CD4-positive, alpha-beta T cell treated with Interleukin-15 for 1 hour (primary cell): ENCODE measurements around the gene SGCA.

Experiments used
- DNase-seq: peaks from one replicate; pipeline ENCODE4 v3.0.0-alpha.2; 2020

SGCA gene

GRCh38 chr17:50196036-50196435 lies 30.2 kb downstream of the SGCA start:
- no peak for DNase-seq

- no peak for DNase-seq
These were observed 31.0 kb downstream of the SGCA start for GRCh38 chr17:50196826-50197225.

DNA sequence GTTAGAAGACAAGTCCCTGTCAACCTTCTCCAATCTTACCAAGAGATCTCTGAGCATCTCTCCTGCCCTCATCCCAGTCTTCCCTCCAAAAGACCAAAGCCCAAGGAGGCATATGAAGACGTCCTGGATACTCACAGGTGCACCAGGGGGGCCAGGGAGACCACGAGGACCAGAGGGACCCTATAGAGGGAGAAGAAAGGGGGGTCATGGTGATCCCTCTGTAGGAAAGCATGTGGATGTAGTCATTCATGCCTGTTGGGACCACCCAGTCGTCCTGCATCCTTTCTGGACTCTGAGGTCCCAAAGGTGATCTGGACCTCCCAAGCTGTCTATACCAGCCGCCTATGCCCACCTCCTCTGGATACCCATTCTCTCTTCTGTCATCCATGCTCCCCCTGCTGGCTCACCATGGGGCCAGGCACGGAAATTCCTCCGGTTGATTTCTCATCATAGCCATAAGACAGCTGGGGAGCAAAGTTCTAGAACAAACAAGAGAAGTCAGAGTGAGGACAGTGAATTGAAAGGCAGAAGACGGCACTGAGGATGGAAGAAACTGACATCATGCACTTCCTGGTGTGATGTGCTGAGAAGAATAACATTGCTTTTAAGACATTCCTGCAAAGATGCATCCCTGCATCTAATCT lies 32.3 kb downstream of the SGCA start:
- peak; percentile 54 for DNase-seq

DNA sequence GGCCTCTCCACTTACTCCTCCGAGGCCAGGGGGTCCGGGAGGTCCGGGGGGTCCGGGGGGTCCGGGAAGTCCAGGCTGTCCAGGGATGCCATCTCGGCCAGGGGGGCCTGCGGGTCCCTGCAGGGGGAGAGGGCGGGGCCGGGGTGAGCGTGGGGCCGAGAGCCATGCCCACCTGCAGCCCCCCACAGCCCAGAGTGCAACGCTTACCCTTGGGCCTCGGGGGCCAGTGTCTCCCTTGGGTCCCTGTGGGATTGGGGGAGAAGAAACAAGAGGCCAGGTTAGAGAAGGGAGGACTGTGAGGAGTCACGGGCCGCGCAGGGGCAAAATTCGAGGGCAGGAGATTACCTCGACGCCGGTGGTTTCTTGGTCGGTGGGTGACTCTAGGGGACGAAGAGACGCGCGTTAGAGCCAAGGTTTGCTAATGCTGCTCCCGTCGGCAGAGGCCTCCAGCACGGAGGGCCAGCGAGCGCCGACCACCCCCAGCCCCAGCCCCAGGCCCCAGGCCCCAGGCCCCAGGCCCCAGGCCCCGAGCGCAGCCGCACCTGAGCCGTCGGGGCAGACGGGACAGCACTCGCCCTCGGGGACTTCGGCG lies 33.5 kb downstream of the SGCA start:
- no peak for DNase-seq

DNA sequence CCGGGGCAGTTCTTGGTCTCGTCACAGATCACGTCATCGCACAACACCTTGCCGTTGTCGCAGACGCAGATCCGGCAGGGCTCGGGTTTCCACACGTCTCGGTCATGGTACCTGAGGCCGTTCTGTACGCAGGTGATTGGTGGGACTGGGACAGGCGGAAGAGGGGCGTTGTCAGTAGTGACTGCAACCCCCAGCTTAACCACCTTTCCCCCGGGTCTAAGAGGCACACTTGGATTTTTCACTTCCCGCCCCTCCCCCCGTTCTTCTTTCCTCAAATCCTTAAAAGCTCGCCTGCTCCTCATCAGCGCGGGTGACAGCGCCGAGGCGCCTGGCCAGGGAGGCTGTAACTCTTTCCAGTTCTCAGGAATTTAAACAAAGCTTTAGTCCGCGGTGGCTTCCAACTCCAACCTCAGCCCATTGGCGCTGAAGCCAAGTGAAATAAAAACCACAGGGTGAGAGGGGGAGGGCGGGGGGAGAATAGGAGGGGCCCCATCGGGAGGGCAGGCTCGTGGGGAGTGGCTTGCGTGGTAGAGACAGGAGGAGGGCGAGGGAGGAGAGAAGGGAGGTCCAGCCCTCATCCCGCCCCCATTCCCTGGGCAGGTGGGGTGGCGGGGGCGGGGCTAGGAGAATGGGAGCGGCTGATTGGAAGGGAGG lies 34.1 kb downstream of the SGCA start:
- DNase-seq = peak; percentile 80

- DNase-seq = peak; percentile 80
These were observed 34.9 kb downstream of the SGCA start for GRCh38 chr17:50200457-50201275.

DNA sequence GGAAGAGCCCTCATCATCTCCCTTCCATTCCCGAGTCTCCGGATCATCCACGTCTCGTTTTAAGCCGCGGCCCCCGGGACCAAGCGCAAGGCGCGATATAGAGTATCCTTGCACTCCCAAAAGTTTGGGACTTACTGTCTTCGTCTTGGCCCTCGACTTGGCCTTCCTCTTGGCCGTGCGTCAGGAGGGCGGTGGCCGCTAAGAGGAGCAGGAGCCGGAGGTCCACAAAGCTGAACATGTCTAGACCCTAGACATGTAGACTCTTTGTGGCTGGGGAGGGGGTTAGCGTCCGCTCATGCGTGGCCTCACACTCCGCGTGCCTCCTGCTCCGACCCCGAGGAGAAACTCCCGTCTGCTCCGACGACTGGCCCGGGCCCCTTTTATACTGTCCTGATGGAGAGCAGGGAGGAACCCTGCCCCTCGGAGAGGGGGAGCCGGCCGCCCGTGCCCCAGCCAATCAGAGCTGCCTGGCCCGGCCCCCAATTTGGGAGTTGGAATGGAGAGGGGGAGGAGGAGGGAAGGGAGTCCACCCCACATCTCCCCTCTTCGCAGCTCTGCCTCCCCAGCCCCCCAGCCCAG lies 35.6 kb downstream of the SGCA start, which contains the start of gene COL1A1:
TSS of gene COL1A1 (minus strand) at position 356 of the 579 bp plus-strand sequence. CDS start at position 238, 118 bp downstream.
- DNase-seq = no peak

GRCh38 chr17:50203086-50203485 lies 37.3 kb downstream of the SGCA start:
- DNase-seq = no peak

DNA sequence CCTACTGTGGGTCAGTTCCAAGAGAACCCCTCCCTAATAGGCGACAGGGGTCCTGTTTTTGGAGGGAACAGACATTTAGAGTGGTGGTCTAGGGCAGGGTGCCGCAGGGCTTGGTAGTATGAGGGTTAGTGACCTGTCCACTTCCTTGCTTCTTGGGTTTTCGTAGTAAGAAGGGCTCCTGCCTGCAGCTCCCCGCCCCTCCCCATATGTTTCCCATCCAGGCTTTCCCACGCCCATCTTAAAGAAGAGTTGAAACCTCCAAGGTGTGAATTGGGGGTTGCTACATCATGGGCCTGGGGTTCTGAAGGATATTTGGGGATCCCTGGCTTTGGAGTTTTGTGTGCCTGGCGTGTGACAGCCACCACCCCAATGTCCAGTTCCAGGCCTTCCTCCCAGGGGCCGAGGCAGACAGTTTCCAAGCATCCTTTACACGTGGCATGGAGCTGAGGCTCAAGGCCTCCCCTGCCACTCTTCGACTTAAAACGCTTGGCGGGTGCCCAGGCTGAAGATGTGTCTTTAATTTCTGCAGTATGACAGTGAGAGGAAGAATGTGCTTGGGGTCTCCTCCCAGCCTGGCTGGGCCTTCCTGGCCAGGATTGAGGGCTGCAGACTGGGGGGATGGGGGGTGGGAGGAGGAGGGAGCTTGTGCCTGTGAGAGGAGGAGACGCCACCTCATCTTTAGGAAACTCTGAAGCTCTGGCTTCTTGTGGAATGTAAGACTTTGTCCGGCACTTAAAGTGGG lies 38.0 kb downstream of the SGCA start:
- DNase-seq = no peak

DNA sequence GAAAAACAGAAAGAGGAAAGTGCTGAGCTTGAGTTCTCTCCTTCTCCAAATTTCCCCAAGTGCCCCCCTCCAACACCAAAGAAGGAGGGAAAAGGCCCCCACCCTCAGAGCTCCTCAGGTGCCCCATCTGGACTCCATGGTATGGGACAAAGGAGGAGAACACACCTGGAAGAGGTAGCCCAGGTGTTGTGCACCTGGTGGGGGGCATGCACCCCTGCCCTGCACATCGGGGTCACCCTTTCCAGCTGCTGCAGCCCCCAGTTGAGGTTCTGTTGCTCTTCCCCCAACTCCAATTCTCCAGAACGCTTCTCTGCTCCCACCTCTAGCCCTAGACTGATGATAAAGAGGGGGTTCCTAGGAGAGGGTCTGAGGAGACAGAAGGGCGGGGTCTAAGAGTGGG lies 38.6 kb downstream of the SGCA start:
- DNase-seq = no peak

- DNase-seq = no peak
These were observed 39.5 kb downstream of the SGCA start for GRCh38 chr17:50205111-50205962.

- DNase-seq = no peak
These were observed 40.2 kb downstream of the SGCA start for GRCh38 chr17:50205963-50206505.

DNA sequence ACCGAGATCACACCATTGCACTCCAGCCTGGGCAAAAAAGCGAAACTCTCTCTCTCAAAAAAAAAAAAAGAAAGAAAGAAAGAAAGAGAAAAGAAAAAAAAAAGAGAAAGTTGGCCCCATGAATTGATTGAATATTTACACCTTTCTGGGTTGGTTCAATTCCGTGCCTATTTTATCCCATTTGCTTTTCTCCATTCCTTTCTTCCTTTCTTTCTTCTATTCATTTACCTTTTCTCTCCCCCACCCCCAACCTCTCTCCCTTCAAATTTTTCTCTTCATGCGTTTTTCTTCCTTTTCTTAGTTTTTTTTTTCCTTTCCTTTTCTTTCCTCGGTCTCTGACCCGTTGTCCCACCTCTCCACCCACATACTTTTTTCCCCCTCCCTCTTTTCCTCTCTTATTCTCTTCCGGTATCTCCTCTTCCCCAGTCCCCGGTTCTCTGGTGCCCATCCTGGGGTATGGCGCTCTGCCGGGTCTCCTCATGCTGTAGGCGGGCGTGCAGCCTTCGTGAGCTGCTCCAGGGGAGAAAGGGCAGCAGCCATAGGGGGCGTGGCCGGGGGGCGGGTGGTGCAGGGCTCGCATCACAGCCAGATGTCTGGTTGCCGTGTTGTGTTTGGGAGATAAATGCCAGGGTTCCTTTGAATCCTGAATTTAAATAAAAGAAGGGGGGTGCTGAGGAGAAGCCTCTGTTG lies 40.9 kb downstream of the SGCA start:
- DNase-seq = no peak

DNA sequence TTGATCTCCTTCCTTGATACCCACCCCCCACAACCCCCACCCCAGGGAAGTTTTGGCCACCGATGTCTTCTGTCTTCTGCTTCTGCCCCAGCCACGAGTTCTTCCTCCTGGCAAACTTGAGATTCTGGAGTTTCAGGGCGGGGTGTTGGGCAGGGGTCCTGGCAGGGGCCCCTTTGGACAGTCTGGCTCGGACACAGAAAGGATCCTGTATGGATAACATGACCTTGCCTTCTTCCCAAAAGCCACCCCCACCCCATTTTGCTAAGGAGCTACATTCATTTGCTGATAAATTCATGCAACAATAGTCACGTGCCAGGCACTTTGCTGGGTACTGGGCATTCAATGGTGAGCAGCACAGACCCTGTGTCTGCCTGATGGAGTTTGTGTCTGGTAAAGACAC lies 41.5 kb downstream of the SGCA start:
- no peak for DNase-seq

GRCh38 chr17:50207792-50208567 lies 42.2 kb downstream of the SGCA start:
- DNase-seq = no peak

DNA sequence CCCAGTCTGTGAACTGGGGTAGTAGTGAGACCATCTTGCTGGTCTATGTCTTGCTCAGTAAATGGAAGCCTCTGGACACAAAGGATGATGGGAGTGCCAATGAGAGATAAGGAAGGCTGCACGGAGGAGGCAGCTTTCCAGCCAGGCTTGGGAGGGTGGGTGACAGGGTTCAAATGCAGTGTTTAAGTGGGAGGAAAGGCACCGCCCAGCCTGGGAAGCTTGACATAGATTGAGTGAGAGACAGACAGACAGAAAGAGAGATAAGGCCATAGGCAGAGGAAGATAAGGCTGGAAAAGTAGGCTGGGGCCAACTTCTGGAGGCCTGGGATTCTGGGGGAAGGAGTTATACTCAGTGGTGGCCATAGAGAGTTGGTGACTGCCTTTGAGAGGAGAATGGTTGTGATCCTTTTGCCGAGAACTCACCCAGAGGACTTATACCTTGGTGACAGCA lies 42.8 kb downstream of the SGCA start:
- no peak for DNase-seq

GRCh38 chr17:50209133-50209471 lies 43.3 kb downstream of the SGCA start:
- no peak for DNase-seq

- no peak for DNase-seq
These were observed 43.9 kb downstream of the SGCA start for GRCh38 chr17:50209472-50210239.
